NCI-H2227 treated with DMSO at 0.1 percent for 48 hours (cell line): Measurements from ENCODE around the gene TMX1.
"Not testable (repeated sequence)": the region's sequence is repeated elsewhere in the genome, so short reads cannot be mapped to it uniquely, and the experiment has no call there.

Experiments
- DNase-seq: peaks from one replicate; lab custom pipeline; 2025; lab: John Stamatoyannopoulos, UW

Gene TMX1, protein sequence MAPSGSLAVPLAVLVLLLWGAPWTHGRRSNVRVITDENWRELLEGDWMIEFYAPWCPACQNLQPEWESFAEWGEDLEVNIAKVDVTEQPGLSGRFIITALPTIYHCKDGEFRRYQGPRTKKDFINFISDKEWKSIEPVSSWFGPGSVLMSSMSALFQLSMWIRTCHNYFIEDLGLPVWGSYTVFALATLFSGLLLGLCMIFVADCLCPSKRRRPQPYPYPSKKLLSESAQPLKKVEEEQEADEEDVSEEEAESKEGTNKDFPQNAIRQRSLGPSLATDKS

DNA sequence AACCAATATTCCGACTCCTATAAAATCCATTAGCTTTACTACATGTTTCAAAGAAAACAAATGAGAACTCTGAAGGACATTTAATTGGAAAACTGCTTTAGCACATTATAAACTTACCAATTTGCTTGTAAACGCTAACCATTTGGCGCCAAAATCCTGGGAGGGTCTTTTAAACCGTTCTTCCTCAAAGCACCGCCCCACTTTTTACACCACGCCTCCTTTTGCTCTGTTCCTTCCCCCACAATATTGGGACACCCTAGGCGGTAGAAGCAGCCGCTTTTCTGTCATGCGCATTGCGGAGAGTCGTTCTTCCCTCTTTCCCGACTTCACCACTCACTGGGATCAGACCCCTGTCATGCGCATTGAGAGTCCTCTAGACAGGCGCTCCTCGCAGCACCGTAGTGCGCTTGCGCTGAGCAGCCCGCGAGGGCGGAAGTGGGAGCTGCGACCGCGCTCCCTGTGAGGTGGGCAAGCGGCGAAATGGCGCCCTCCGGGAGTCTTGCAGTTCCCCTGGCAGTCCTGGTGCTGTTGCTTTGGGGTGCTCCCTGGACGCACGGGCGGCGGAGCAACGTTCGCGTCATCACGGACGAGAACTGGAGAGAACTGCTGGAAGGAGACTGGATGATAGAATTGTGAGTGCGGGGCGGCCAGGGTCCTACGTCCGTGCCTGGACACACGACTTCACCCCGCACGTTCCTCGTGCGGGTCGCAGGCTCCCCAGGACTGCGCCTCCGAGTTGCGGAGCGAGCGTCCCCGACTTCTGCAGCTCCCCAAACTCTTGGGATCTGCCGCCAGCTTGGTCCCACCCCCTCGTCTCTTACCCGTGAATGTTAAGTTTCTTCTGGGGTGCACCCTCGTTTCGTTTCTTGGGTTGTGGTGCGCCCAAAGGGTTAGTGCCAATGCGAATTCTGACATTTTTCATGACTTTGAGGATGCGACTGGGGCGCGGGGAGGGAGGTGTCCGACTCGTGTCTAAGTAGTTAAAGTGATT is at the start of gene TMX1:
TSS of gene TMX1 (plus strand) at position 435 of the 991 bp plus-strand sequence. CDS start at position 481, 46 bp downstream.
- DNase-seq = peak; percentile 99

DNA sequence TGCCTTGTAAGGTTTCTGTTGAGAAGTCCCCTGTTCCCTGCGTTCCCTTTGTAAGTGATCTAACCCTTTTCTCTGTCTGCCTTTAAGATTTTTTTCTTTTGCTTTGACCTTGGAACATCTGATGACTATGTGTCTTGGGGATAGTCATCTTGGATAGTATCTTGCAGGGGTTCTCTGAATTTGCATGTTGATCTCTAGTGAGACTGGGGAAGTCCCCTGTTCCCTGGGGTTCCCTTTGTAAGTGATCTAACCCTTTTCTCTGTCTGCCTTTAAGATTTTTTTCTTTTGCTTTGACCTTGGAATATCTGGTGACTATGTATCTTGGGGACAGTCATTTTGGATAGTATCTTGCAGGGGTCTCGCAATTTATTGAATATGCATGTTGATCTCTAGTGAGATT is 38.2 kb upstream of the TMX1 start:
- DNase-seq = no peak

DNA sequence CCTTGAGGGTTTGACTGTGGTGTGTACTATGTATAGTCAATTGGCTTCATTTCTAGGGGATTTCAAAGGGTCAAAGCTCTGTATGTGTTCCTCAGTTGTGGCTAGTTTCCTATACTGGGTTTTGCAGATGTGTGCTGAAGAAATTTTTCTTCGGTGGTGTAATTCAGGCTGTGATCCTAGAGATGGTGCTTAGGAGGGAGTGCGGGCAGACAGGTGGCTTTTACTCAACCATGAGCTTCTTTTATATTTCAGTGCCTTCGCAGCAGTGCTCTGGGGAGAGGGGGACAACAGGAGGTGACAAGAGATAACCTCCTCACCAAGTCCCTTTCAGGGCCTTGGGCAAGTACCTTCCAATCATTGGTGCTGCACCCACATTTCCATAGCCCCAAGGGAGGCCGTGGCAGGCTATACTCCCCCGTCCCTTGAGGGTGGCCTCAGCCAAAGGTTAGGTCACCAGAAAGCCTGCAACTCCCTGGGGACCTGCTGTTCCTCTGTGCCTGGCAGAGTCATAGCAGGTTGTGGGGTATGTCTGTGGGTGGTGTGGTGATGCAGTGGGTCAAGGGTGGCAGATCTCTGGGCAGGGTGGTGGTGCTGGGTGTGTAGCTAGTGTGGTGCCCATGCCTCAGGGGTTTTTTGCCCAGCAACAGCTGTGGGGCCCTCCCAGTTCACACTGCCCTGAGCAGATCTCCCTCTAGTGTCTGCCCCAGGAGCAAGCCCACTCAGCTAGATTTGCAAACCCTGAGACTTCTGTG is 37.0 kb upstream of the TMX1 start:
- no peak for DNase-seq

DNA sequence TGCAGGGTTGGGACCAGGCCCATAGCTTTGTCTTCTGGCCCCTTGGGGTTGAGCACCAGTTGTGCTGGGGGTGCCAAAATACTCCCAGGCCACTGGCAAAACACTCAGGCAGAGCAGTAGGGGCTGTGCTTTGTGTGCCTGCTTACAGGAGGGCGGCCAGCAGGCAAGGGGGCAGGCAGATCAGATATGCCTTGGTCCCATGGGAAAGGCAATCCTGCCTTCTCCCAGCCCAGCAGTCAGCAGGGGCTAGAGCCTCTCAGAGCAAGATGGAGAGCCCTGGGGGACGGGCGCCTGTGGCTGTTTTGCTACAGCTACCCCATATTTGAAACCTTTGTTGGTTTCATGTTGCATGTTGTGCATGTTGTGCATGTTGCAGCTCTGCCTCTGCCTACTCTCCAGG is 36.2 kb upstream of the TMX1 start:
- DNase-seq = no peak

DNA sequence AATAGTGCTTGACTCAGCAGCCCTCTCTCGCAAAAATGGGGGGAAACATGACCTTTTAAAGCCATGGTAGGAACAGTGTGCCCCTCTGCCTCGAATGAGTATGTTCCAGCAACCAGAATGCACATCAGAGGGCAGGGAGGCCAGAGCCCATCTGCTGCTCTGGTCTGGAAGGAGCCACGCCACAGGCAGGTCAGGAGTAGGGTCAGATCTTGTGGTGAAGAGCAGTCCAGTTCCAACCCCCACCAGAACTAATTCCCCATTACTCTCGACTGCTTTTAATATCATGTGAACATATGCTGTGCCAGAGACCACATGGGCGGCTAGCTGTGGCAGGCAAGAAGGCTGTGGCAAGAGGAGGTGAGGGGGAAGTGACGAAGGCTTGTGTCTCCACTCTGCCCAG is 34.6 kb upstream of the TMX1 start:
- DNase-seq = no peak

DNA sequence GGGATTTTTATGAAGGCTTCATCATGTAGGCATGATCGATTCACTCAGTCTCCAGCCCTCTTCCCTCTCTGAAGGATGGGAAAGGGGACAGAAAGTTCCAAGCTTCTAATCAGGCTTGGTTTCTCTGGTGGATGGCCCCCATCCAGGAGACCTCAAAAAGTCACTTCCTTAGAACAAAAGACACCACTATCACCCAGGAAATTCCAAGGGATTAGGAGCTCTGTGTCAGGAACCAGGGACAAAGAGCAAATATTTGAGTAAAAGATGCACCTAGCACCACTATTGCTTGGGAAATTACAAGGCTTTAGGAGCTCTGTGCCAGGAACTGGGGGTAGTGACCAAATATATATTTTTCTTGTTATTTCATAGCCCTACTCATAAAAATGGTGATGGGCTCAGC is 33.6 kb upstream of the TMX1 start:
- DNase-seq = no peak

DNA sequence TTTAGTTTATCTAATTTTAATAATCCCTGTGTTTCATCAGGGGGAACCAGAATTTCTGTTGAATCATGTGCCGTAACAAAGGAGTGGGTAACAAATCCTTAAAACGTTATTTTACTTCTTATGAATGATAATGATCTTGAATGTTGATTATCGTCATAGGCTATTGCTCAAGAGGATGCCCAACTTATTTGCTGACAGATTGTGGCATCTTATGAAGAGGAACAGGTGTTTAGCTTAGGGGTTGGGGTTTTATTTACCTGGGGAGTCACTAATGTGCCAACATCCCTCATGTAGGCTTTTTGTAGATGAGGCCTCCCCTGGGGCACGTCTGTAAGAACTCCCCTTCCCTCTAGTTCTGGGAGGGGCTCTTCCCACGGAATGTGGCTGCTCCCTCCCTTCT is 32.4 kb upstream of the TMX1 start:
- no peak for DNase-seq

DNA sequence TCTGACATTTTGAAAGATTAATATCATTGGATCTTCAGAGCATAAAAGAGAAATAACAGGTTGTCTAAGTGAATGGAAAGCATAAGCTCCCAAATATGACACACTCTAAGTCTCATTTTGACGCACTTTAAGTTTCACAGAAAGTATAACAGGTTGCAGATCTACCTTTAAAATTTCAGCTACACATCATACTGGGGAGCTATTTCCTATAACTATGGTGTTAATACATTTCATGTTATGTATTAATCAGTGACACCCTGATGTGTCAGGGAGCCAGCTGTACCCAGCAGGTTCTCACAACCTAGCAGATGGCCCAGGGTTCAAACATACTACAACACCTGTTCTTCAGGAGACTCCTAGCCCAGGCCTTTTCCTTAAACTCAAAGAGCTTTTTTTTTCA is 31.1 kb upstream of the TMX1 start:
- no peak for DNase-seq

DNA sequence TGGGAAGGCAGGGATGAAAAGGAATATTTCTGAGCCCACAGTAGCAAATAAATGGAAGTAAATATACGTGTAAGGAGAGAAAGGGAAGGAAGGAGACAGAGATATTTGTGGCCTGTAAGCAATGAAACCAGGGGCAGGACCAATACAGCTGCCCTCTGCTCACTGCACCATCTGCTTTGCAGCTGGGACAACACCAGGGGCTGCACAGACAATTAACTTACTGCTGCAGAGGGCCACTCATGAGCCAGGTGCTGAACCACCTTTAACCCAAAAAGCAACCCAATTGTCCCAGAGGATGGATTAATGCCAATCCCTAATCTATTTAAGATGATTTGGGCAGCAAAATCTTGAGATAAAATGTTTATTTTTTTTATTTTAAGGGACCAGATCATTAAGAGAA is 30.6 kb upstream of the TMX1 start:
- DNase-seq = no peak

DNA sequence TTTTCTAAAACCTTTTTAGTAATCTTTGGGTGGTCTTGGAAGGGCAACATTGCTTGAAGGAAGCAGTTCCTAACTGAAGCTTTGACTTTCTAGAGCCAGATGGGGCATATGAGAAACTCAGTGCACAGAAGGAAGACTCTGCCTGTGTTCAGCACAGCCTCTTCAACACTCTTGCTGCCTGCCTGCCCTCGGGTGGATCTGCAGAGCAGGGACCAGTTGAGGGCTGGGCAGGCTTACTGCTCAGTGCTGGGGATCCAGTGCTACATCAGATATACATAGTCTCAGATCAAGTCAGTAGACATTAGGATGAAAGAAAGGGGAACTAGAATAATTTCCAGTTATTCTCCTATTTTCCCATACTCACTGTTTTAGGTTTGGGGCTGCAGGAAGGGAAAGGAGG is 29.5 kb upstream of the TMX1 start:
- DNase-seq = no peak

DNA sequence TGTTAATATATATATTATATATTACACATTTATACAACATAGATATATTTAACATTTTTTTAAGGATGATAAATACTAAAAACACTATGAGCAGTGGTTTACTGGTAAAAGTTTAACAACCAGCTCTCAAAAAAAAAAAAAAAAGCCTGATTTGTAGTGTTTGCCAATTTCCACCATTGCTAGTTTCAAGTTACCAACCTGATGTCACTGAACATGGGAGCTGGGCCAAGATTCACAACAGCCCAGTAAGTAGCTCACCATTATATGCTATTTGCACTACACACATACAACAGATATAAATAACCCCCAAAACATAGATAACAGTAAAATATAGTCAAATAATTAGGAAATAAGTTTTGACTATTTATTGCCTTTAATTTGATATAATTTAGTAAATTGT is 28.9 kb upstream of the TMX1 start:
- no peak for DNase-seq

DNA sequence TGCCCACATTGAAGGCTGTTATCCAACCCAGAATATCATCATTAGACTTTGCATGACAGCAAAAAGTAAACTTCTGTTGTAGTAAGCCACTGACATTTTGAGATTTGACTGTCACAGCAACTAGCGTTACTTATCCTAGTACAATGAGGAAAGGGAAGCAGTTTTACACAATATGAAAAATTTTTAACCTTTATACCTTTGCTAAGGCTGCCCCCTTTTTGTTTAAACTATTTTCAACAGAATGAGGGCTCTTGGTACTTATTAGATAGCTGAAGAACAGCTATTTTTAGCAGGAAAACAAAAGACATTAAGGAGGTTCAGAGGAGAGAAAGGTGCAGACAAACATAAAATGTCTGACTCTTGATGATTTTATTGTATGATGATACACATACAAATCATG is 23.4 kb upstream of the TMX1 start:
- no peak for DNase-seq

DNA sequence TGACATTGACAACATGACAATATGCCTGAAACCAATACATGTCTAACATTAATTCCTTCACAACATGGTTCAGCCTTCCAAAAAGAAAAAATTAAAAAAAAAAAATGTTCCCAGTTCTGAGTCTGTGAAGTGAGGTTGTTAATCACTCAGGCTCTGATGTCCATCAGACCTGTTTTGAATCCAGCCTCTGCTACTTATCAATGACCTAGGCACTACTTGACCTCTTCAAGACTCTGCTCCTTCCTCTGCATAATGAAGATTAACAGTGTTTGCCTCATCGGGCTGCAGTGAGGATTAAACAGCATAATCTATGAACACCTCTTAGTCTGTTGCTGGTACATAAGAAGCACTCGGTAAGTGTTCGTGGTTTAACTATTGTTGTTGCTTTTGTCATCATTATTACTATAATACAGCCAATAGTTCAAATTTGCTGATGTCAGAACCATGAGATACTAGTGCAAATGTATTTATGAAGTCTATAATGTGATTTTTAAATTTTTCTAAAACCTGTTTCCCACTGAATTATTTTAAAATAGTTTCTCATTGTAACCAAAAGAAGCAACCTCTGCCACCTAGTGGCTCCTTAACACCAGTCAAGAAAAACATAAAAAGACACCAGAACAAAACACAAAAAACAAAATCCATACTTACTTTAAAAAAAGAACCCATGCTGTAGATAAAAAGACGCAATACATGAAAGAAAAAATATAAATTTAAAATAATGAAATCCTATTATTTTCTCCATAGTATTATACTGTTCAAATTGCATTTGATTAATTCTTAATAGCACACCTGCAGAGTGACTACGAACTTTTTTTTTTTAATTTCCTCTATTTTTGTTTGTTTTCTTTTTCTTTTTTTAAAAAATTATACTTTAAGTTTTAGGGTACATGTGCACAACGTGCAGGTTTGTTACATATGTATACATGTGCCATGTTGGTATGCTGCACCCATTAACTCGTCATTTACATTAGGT is 20.3 kb upstream of the TMX1 start:
- DNase-seq = peak; percentile 52

DNA sequence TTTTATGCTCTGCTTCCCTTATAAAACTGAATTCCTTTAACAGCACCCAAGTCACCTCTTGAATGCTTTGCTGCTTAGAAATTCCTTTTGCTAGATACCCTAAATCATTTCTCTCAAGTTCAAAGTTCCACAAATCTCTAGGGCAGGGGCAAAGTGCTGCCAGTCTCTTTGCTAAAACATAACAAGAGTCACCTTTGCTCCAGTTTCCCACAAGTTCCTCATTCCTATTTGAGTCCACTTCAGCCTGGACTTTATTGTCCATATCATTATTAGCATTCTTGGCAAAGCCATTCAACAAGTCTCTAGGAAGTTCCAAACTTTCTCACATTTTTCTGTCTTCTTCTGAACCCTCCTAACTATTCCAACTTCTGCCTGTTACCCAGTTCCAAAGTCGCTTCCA is 16.6 kb upstream of the TMX1 start:
- not testable (repeated sequence) for DNase-seq

DNA sequence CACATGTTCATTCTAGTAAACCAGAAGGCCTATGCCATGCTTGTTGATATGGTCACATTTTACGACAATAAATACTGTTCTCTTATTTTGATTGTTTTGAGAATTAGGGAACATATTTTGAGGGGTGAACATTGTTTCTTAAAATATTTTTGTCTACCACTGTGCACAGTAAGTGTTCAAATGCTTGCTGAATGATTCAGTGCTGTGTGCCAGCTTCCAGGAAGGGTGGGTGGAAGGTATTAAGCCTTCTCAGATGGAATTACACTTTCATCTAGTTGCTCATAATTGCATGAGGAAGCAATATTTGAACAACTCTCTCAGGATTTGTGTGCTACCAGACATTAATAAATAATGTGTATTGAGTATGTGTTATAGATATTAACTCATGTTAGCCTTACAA is 15.5 kb upstream of the TMX1 start:
- DNase-seq = no peak

DNA sequence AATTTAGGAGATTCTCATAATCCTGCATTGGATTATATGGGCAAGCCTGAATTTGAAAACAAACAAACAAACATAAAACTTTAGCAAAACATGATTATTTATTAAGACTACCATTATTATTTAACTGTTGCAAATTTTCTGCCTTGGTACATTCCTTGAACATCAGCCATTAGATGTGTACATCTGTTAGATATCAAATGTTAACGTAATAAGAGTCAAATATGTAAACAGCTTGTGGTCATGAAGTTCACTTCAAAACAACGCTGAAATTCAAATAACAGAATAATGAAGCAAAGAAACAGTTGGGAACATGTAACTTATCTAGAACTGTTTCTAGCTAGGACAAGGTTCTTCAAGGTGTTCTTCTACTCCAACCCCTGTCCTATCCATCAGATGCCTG is 14.3 kb upstream of the TMX1 start:
- no peak for DNase-seq

DNA sequence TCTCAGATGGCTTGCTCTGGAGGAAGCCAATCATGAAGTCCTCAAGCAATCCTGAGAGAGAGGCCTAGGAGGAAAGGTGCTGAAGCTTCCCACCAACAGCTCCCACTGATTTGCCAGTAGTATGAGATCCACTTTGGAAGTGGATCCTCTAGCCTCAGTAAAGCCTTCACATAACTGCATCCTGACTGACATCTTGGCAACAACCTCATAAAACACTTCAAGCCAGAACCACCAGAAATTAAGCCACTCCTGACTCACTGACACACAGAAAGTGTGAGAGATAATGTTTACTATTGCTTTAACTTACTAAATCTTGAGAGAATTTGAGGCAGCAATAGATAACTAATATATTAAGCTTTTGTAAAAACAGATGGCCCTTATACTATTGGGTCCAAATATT is 11.7 kb upstream of the TMX1 start:
- no peak for DNase-seq

DNA sequence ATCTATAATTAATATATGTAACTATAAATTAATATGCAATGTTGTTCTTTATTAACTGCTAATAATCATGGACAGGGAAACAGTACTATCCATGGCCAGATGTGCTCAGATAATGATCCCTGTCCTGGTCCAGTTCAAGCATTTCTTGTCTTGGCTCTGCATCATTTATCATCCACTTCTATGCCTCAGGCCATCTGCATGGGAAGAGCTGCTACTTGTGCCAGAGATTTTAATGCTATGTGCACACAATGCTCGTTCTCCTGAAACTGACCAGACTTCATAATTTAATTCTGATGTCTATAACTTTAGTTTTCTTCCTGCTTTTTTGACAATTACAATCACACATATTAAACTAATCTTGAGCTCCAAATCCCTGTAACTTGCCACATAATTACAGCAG is 11.2 kb upstream of the TMX1 start:
- DNase-seq = no peak

DNA sequence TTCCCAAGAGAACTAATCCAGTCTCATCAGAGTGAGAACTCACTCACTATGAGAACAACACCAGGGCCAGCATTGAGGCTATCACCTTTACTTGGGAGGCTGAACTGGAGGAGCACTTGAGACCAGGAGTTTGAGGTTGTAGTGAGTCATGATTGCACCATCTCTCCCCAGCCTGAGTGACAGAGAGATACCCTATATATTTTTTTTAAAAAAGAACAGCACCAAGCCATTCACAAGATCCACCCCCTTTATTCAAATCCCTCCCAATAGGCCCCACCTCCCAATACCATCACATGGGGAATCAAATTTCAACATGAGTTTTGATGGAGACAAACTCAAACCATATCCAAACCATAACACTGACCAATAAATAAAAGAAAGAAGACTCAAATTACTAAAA is 3.7 kb upstream of the TMX1 start:
- DNase-seq = no peak

DNA sequence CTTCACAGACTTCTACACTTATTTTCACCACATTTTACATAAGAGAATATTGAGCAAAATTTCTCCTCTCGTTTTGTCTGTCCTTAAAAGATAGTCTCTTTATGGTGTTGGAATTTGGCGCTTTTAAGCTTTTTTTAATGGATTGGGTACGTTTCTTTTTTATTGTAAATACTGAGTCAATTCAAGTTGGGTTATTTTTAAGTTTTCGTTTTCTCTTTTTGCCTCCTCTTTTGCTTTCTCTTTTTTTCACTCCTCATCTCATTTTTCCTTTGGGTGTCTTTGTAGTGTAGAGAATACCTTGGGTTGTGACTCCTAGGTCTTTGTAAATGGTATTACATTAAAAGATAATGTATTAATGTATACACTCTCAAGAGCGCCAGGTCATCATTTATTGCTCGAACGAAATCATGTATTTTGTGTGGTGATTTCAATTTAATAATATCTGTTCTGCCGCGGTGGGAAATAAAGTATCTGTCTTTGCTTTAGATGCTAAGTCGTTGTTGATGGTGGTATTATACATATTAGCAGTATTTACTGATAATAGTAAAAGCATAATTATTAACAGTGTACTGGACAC is 845 bp downstream of the TMX1 start:
- no peak for DNase-seq
